Neural progenitor cell (in vitro differentiated cells): ENCODE data around the gene TMEM121B.

Experiments used
- CTCF ChIP-seq: fragments of 200-600 bp; sonication (generic); IDR thresholded peaks from 2 replicates; pipeline ENCODE4 v1.5.1; 2017; ENCODE audit warnings: antibody characterized with exemption, mild to moderate bottlenecking
- EZH2 ChIP-seq: fragments of 200-600 bp; sonication (generic); IDR thresholded peaks from 2 replicates; pipeline ENCODE4 v1.6.1; 2017; ENCODE audit warnings: antibody characterized with exemption, mild to moderate bottlenecking, moderate library complexity
- EZH2phosphoT487 ChIP-seq: fragments of 200-600 bp; sonication (generic); IDR thresholded peaks from 2 replicates; pipeline ENCODE4 v1.6.1; 2017; ENCODE audit warnings: antibody characterized with exemption

- no peak for TF ChIP-seq CTCF
- TF ChIP-seq EZH2, result no peak
- TF ChIP-seq EZH2phosphoT487, result no peak
Observed at GRCh38 chr22:17145021-17145680, 24.0 kb upstream of the TMEM121B start.
